NB4 (cell line): Measurements from ENCODE around the gene RPTOR.

Source experiments
- DNase-seq: peaks from one replicate; pipeline ENCODE4 v3.0.0; 2010; ENCODE audit warnings: low read depth
- H3K4me3 ChIP-seq: one replicate; pipeline ENCODE4 v1.5.1; 2011; ENCODE audit warnings: mild to moderate bottlenecking, low read depth, low read length, moderate library complexity
- CTCF ChIP-seq: IDR thresholded peaks from one replicate; pipeline ENCODE4 v1.5.1; 2012; ENCODE audit warnings: low read depth, low read length
- MAX ChIP-seq: IDR thresholded peaks from 2 replicates; pipeline ENCODE4 v1.6.1; 2011; ENCODE audit warnings: low read depth, low read length
- MYC ChIP-seq: IDR thresholded peaks from 2 replicates; pipeline ENCODE4 v1.6.1; 2011; ENCODE audit warnings: low read depth, low read length
- POLR2A ChIP-seq: IDR thresholded peaks from 2 replicates; pipeline ENCODE4 v1.6.1; 2011; ENCODE audit warnings: mild to moderate bottlenecking; ENCODE audit not compliant: insufficient read length; ENCODE audit errors: extremely low read depth

RPTOR gene

GRCh38 chr17:80799538-80800480, 255.2 kb downstream of the RPTOR start:
- no peak for DNase-seq
- H3K4me3 ChIP-seq = no peak overlapping the region
- no peak for TF ChIP-seq POLR2A
- no peak for TF ChIP-seq MAX
- no peak for TF ChIP-seq MYC

GRCh38 chr17:80800481-80801391, 256.1 kb downstream of the RPTOR start:
- no peak for DNase-seq
- no peak for TF ChIP-seq POLR2A
- no peak for TF ChIP-seq MAX
- TF ChIP-seq CTCF = no peak
- no peak for TF ChIP-seq MYC
- no peak overlapping the region for H3K4me3 ChIP-seq

- H3K4me3 ChIP-seq = no peak overlapping the region
- no peak for TF ChIP-seq POLR2A
- no peak for TF ChIP-seq MYC
- no peak for DNase-seq
Measured at GRCh38 chr17:80802626-80803450, 258.2 kb downstream of the RPTOR start.

- H3K4me3 ChIP-seq = no peak overlapping the region
- TF ChIP-seq CTCF = no peak
- TF ChIP-seq POLR2A = no peak
- no peak for TF ChIP-seq MAX
- no peak for TF ChIP-seq MYC
- no peak for DNase-seq
Measured at GRCh38 chr17:80803451-80804428, 259.1 kb downstream of the RPTOR start.

GRCh38 chr17:80804466-80804865, 259.8 kb downstream of the RPTOR start:
- no peak for TF ChIP-seq MYC
- no peak for TF ChIP-seq MAX
- TF ChIP-seq POLR2A = no peak
- TF ChIP-seq CTCF = no peak
- DNase-seq = no peak
- H3K4me3 ChIP-seq = no peak overlapping the region
